Ovary (tissue), 9 donors: ENCODE results near the gene EVA1A. TPM values are rescaled to one million over a fixed set of nuclear protein-coding genes. Genes with fewer than 3 reads are reported as not detected.

Source experiments
- DNase-seq, 5 donors: peaks; one replicate each; pipeline ENCODE4 v3.0.0-alpha.2; 2019 to 2020
- H3K27ac ChIP-seq, 2 donors: fragments of 200-600 bp; one replicate each; pipeline versions ENCODE4 v1.5.1 to v1.8.0; 2019 to 2022
- H3K27me3 ChIP-seq: fragments of 200-600 bp; one replicate; pipeline ENCODE4 v1.8.0; 2022
- H3K36me3 ChIP-seq: fragments of 200-600 bp; sonication (generic); one replicate; pipeline ENCODE4 v1.5.1; 2019
- H3K4me1 ChIP-seq: one replicate; pipeline ENCODE4 v1.8.1; 2013; ENCODE audit warnings: mild to moderate bottlenecking, moderate library complexity; ENCODE audit not compliant: insufficient read depth
- H3K4me3 ChIP-seq: fragments of 200-600 bp; sonication (generic); one replicate; pipeline ENCODE4 v1.5.1; 2017
- H3K9me3 ChIP-seq, 2 donors: fragments of 200-600 bp in 1 of 2; sonication (generic) in 1 of 2; one replicate each; pipeline versions ENCODE4 v1.5.1 to v1.8.1; 2013 to 2019; ENCODE audit warnings: mild to moderate bottlenecking in 1 of 2, moderate library complexity in 1 of 2
- CTCF ChIP-seq, 3 donors: fragments of 450-650 bp in 2 of 3; fragments of 200-600 bp in 1 of 3; IDR thresholded peaks; one replicate each; pipeline versions ENCODE4 v1.5.1 to v1.8.0; 2016 to 2022; ENCODE audit warnings: antibody characterized with exemption in 3 of 3, mild to moderate bottlenecking in 1 of 3
- EP300 ChIP-seq: sonication (generic); formaldehyde crosslinking; IDR thresholded peaks from one replicate; pipeline ENCODE4 v1.6.1; 2017; ENCODE audit warnings: antibody characterized with exemption
- POLR2A ChIP-seq: fragments of 450-650 bp; IDR thresholded peaks from one replicate; pipeline ENCODE4 v1.6.1; 2017; ENCODE audit warnings: antibody characterized with exemption, mild to moderate bottlenecking, moderate library complexity
- WGBS, 3 donors: extraction: QIAGEN DNeasy Blood & Tissue Kit in 1 of 3; methylation state at CpG; one replicate each; pipeline versions ENCODE4 v1.1.5 to v1.1.7; 2013 to 2017; 5-methylcytosine and 5-hydroxymethylcytosine counted together
- intact Hi-C, 4 donors: fragments of 100-400 bp; cut with DNase I; formaldehyde crosslinking; loops; one replicate each; pipeline versions ENCODE4 v1.11.0 to v1.15.1; 2022 to 2023
- polyA plus RNA-seq, 2 donors: library from polyadenylated mRNA; stranded (reverse); fragments of 200-250 nt in 1 of 2; fragments of 350-450 nt in 1 of 2; fragmentation: Illumina TruSeq in 1 of 2; extraction: RNeasy Lipid Tissue Mini Kit (QIAGEN cat#74804) in 1 of 2; gene quantifications; one replicate each; pipeline ENCODE4 v1.2.3, GENCODE V29; 2013 to 2014
- total RNA-seq, 7 donors: library from RNA; depleted of rRNA in 2 of 7; stranded (reverse); fragments of >200 nt in 2 of 7; fragmentation: NEBNext Ultra II Directional in 3 of 7; extraction: Animal tissue kit (Norgen Biotek cat#: 25700) in 3 of 7; gene quantifications; one replicate each; pipeline versions ENCODE4 v1.1.0 to v1.2.4, GENCODE V29; 2016 to 2023
- donor health status: DM: no; HTN: no; CAD: no; lungs with moderate emphysema.
- donor health status: DM: no; HTN: no; CAD: no.
- donor health status: Bipolar disorder and iron deficiency.
- donor health status: DM: yes; HTN: yes; CAD: no.
- donor health status: DM: no; HTN: no; CAD: no.
- donor health status: DM: yes; HTN: yes; CAD: no.

EVA1A gene
- total and polyA plus RNA-seq, 9 donors, result 0.62 to 12.2 (median 1.4) TPM

- H3K27ac ChIP-seq, result no peak overlapping the region
- no peaks in the 10 kb centered on the region for H3K36me3 ChIP-seq
- no peaks in the 10 kb centered on the region for H3K4me1 ChIP-seq
- no peaks in the 10 kb centered on the region for H3K9me3 ChIP-seq
- H3K4me3 ChIP-seq, result no peak overlapping the region
- no peak for TF ChIP-seq CTCF (IDR thresholded peaks at IDR 0.05)
- no peak for TF ChIP-seq POLR2A
- no peak for TF ChIP-seq EP300
- H3K27me3 ChIP-seq, result no peaks in the 10 kb centered on the region
- intact Hi-C loops, result no loop called here
- 81 to 92% (median 81%) methylated on average over 4 of the region's 4 CpGs for WGBS, 3 donors
- DNase-seq, result no peak
These were observed 43.7 kb upstream of the EVA1A start for GRCh38 chr2:75604484-75604883.

GRCh38 chr2:75603477-75603876 lies 42.7 kb upstream of the EVA1A start:
- no peak for DNase-seq
- 80 to 96% (median 94%) methylated on average over 1 of the region's 1 CpG for WGBS, 3 donors
- Histone ChIP-seq H3K4me3 (no peak overlapping the region), H3K27me3 (no peaks in the 10 kb centered on the region), H3K27ac (no peak overlapping the region), H3K9me3 (no peaks in the 10 kb centered on the region), H3K36me3 (no peaks in the 10 kb centered on the region), H3K4me1 (no peaks in the 10 kb centered on the region)
- TF ChIP-seq POLR2A, result no peak
- no peak for TF ChIP-seq EP300
- TF ChIP-seq CTCF (IDR thresholded peaks at IDR 0.05), result no peak
- intact Hi-C loops, result no loop called here

GRCh38 chr2:75602724-75603342 lies 42.1 kb upstream of the EVA1A start:
- intact Hi-C loops, result no loop called here
- DNase-seq, result no peak
- no peaks in the 10 kb centered on the region for H3K9me3 ChIP-seq
- no peak overlapping the region for H3K27ac ChIP-seq
- H3K4me1 ChIP-seq, result no peaks in the 10 kb centered on the region
- no peaks in the 10 kb centered on the region for H3K36me3 ChIP-seq
- H3K27me3 ChIP-seq, result no peaks in the 10 kb centered on the region
- no peak overlapping the region for H3K4me3 ChIP-seq
- TF ChIP-seq CTCF (IDR thresholded peaks at IDR 0.05) (no peak), POLR2A (no peak), EP300 (no peak)
- WGBS, 3 donors, result 43 to 57% (median 50%) methylated on average over 6 of the region's 6 CpGs

GRCh38 chr2:75600461-75601011 lies 39.8 kb upstream of the EVA1A start:
- no peaks in the 10 kb centered on the region for H3K9me3 ChIP-seq
- WGBS, 3 donors, result 63 to 68% (median 66%) methylated on average over 4 of the region's 4 CpGs
- no peaks in the 10 kb centered on the region for H3K4me1 ChIP-seq
- DNase-seq, result no peak
- TF ChIP-seq POLR2A (no peak), CTCF (IDR thresholded peaks at IDR 0.05) (no peak), EP300 (no peak)
- intact Hi-C loops, result no loop called here
- no peaks in the 10 kb centered on the region for H3K36me3 ChIP-seq
- H3K27me3 ChIP-seq, result no peaks in the 10 kb centered on the region
- H3K4me3 ChIP-seq, result no peak overlapping the region
- H3K27ac ChIP-seq, result no peak overlapping the region
